ENCODE measurements around the gene TMCC1.

DNA sequence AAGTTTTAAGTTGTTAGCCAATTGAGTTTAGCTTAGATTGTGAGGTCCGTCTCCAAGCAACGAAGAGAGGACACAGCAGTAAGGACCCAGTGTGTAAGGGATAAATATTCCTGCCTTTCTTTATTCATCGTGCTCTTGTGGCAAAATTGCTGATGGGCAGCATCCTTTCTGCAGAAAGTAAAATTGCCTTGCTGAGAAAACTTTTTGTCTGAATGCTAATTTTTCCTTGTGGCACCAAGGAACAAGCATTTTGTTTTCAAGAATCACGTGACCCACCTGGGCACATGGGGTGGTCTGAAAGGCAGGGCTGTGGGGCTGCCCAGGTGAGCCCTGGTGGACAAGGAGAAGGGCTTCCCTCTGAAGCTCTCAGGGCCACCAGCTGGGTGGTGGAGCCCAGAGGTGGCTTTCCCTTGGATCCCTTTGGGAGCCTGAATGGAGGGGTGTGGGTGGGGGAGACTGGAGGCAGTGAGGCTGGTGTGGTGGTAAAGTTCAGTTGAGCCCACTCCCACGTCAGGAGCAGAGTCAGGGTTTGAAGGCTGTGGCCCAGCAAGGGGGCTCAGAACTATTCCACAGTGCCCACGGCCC, 24.0 kb upstream of the TMCC1 start:
- TF ChIP-seq, protein P1, sequence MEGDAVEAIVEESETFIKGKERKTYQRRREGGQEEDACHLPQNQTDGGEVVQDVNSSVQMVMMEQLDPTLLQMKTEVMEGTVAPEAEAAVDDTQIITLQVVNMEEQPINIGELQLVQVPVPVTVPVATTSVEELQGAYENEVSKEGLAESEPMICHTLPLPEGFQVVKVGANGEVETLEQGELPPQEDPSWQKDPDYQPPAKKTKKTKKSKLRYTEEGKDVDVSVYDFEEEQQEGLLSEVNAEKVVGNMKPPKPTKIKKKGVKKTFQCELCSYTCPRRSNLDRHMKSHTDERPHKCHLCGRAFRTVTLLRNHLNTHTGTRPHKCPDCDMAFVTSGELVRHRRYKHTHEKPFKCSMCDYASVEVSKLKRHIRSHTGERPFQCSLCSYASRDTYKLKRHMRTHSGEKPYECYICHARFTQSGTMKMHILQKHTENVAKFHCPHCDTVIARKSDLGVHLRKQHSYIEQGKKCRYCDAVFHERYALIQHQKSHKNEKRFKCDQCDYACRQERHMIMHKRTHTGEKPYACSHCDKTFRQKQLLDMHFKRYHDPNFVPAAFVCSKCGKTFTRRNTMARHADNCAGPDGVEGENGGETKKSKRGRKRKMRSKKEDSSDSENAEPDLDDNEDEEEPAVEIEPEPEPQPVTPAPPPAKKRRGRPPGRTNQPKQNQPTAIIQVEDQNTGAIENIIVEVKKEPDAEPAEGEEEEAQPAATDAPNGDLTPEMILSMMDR (IDR thresholded peaks at IDR 0.05; ENCODE audit: extremely low read depth in 1 of 2, insufficient read depth in 1 of 2, low read depth in 1 of 2, low read length in 2 of 2): no peak
- no peak for TF ChIP-seq POLR2A (IDR thresholded peaks at IDR 0.05; ENCODE audit: low read depth, low read length)
- TF ChIP-seq EZH2 (IDR thresholded peaks at IDR 0.05; ENCODE audit: borderline replicate concordance, low read depth, low read length, severe bottlenecking): no peak
- TF ChIP-seq, protein P2, sequence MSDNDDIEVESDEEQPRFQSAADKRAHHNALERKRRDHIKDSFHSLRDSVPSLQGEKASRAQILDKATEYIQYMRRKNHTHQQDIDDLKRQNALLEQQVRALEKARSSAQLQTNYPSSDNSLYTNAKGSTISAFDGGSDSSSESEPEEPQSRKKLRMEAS (IDR thresholded peaks at IDR 0.05; ENCODE audit: insufficient read depth, insufficient read length): no peak
- no peak for TF ChIP-seq POLR2AphosphoS5 (IDR thresholded peaks at IDR 0.05; ENCODE audit: insufficient read depth, low read depth, low read length)
- TF ChIP-seq GATA2 (IDR thresholded peaks at IDR 0.05; ENCODE audit: insufficient read depth, insufficient read length, low read depth, low read length): no peak
- no peak for TF ChIP-seq JUN (IDR thresholded peaks at IDR 0.05; ENCODE audit: borderline replicate concordance, insufficient read depth, insufficient read length, low read depth)
- no peak for TF ChIP-seq MYC (IDR thresholded peaks at IDR 0.05; ENCODE audit: low read depth, low read length)
